ENCODE measurements around the gene B9D1.

Gene B9D1

GRCh38 chr17:19362277-19363113, at the start of gene B9D1:
TSS of gene B9D1 (minus strand) at chr17:19362723. CDS start at chr17:19362569, 154 bp downstream.
- intact Hi-C loops (cut with DNase I), result loop anchor here (1.0 to 10.0 kb wide), 4 partner anchors 85 to 404 kb away; partner anchors contain the start of gene ALDH3A2
- peak; percentile 89 to 98 (median 94) for DNase-seq

- peak in 8 of 10 donors; percentile 48 to 93 (median 62) for DNase-seq
- intact Hi-C loops (cut with DNase I), result no loop called here
Measured at GRCh38 chr17:19411631-19412030, 49.1 kb upstream of the B9D1 start.

GRCh38 chr17:19410875-19411620, 48.5 kb upstream of the B9D1 start, which contains the start of gene RNF112:
TSS of gene RNF112 (plus strand) at chr17:19411232. CDS start at chr17:19411409, 177 bp downstream.
- peak; percentile 39 to 98 (median 84) for DNase-seq

GRCh38 chr17:19410091-19410490, 47.6 kb upstream of the B9D1 start:
- DNase-seq, result peak in 1 of 10 donors; percentile 37
- intact Hi-C loops (cut with DNase I), result no loop called here

More at GRCh38 chr17:19410875-19411620, 48.5 kb upstream of the B9D1 start, which contains the start of gene RNF112:
- intact Hi-C loops (cut with DNase I), result no loop called here

- DNase-seq, result peak in 2 of 10 donors; percentile 72 to 82
- intact Hi-C loops (cut with DNase I), result no loop called here
Measured at GRCh38 chr17:19409509-19409908, 47.0 kb upstream of the B9D1 start.

- no peak for DNase-seq
- intact Hi-C loops (cut with DNase I), result no loop called here
Measured at GRCh38 chr17:19409066-19409465, 46.5 kb upstream of the B9D1 start.

- intact Hi-C loops (cut with DNase I), result no loop called here
Measured at GRCh38 chr17:19408346-19408710, 45.8 kb upstream of the B9D1 start.

GRCh38 chr17:19407601-19408345, 45.2 kb upstream of the B9D1 start:
- DNase-seq, result peak in 1 of 10 donors; percentile 31
- intact Hi-C loops (cut with DNase I), result no loop called here

More at GRCh38 chr17:19408346-19408710, 45.8 kb upstream of the B9D1 start:
- no peak for DNase-seq

- intact Hi-C loops (cut with DNase I), result no loop called here
- DNase-seq, result peak in 1 of 10 donors; percentile 12
Measured at GRCh38 chr17:19405114-19405513, 42.6 kb upstream of the B9D1 start.

GRCh38 chr17:19404264-19404663, 41.7 kb upstream of the B9D1 start:
- no peak for DNase-seq
- intact Hi-C loops (cut with DNase I), result no loop called here

GRCh38 chr17:19403021-19403420, 40.5 kb upstream of the B9D1 start:
- peak in 2 of 10 donors; percentile 45 to 53 for DNase-seq

GRCh38 chr17:19402171-19402570, 39.6 kb upstream of the B9D1 start:
- intact Hi-C loops (cut with DNase I), result no loop called here
- DNase-seq, result no peak

More at GRCh38 chr17:19403021-19403420, 40.5 kb upstream of the B9D1 start:
- intact Hi-C loops (cut with DNase I), result no loop called here

GRCh38 chr17:19401321-19402010, 38.9 kb upstream of the B9D1 start:
- DNase-seq, result peak in 2 of 10 donors; percentile 28 to 45

GRCh38 chr17:19399750-19400450, 37.4 kb upstream of the B9D1 start:
- peak in 2 of 10 donors; percentile 31 to 53 for DNase-seq
- intact Hi-C loops (cut with DNase I), result no loop called here

More at GRCh38 chr17:19401321-19402010, 38.9 kb upstream of the B9D1 start:
- intact Hi-C loops (cut with DNase I), result no loop called here

GRCh38 chr17:19398301-19399181, 36.0 kb upstream of the B9D1 start:
- DNase-seq, result peak in 1 of 10 donors; percentile 32
- intact Hi-C loops (cut with DNase I), result no loop called here

- intact Hi-C loops (cut with DNase I), result no loop called here
- DNase-seq, result peak in 2 of 10 donors; percentile 7 to 35
Measured at GRCh38 chr17:19397556-19398041, 35.1 kb upstream of the B9D1 start.

GRCh38 chr17:19392303-19392702, 29.8 kb upstream of the B9D1 start:
- intact Hi-C loops (cut with DNase I), result no loop called here
- peak in 3 of 10 donors; percentile 31 to 39 (median 31) for DNase-seq

GRCh38 chr17:19391432-19391831, 28.9 kb upstream of the B9D1 start:
- intact Hi-C loops (cut with DNase I), result no loop called here
- DNase-seq, result peak in 2 of 10 donors; percentile 8 to 25
